A549 (cell line): ENCODE measurements around the gene KCNC2.

Source experiments
- CHD4 ChIP-seq: fragments of 200-600 bp; sonication (generic); IDR thresholded peaks from 2 replicates; pipeline ENCODE4 v1.6.1; 2016; ENCODE audit warnings: antibody characterized with exemption, mild to moderate bottlenecking, borderline replicate concordance
- EP300 ChIP-seq, 2 experiments: fragments of >200 bp; sonication (Bioruptor Twin); formaldehyde crosslinking; IDR thresholded peaks; 2 replicates in 1 of 2; 3 replicates in 1 of 2; pipeline ENCODE4 v1.6.1; 2016 to 2017
- MYC ChIP-seq: IDR thresholded peaks from 2 replicates; pipeline ENCODE4 v1.6.1; 2012; ENCODE audit warnings: mild to moderate bottlenecking, inconsistent platforms, low read length, improper control_type of control experiment, borderline replicate concordance
- NR3C1 ChIP-seq: fragments of >200 bp; sonication (Bioruptor Twin); formaldehyde crosslinking; IDR thresholded peaks from 3 replicates; pipeline ENCODE4 v1.6.1; 2017
- POLR2A ChIP-seq: IDR thresholded peaks from 2 replicates; pipeline ENCODE4 v1.6.1; 2012; ENCODE audit warnings: mild to moderate bottlenecking, low read length
- RAD21 ChIP-seq, 2 experiments: fragments of >200 bp in 1 of 2; sonication (Bioruptor Twin) in 1 of 2; formaldehyde crosslinking in 1 of 2; IDR thresholded peaks in 1 of 2; conservative IDR thresholded peaks in 1 of 2; 2 replicates in 1 of 2; 3 replicates in 1 of 2; pipeline ENCODE4 v1.6.1; 2012 to 2018; ENCODE audit warnings: inconsistent platforms in 1 of 2
- RFX5 ChIP-seq: fragments of 450-650 bp; IDR thresholded peaks from 2 replicates; pipeline ENCODE4 v1.7.1; 2014; ENCODE audit warnings: antibody characterized with exemption, mild to moderate bottlenecking, moderate library complexity
- RNF2 ChIP-seq: fragments of 200-600 bp; sonication (generic); IDR thresholded peaks from 2 replicates; pipeline ENCODE4 v1.6.1; 2016; ENCODE audit warnings: low read depth, mild to moderate bottlenecking, antibody characterized with exemption, moderate library complexity, borderline replicate concordance
- TF ChIP-seq, protein P1 (sequence below): fragments of 200-600 bp; sonication (generic); IDR thresholded peaks from 2 replicates; pipeline ENCODE4 v1.6.1; 2016; ENCODE audit warnings: antibody characterized with exemption, mild to moderate bottlenecking, moderate library complexity
- TF ChIP-seq, protein P2 (sequence below): fragments of >200 bp; sonication (Bioruptor Twin); formaldehyde crosslinking; IDR thresholded peaks from 3 replicates; pipeline ENCODE4 v1.5.1; 2016

DNA sequence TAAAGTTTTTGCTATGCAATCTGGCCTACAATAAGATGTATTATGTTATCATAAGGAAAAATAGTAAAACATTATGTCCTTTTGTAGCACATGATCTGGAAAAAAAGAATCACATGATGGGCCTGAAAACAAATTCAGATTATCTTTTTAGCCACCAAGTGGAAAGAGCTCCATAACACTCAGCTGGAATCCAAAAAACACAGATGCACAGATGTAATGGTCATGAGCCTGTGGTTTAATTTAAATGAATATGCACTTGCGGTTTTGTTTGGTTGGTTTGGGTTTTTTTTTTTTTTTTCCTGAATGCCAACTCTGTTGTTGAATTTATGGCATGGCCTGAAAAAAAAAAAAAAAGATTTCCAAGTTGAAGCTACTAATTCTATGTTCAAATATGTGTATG is 4.1 kb downstream of the KCNC2 start:
- no peak for TF ChIP-seq RFX5
- TF ChIP-seq, protein P1, sequence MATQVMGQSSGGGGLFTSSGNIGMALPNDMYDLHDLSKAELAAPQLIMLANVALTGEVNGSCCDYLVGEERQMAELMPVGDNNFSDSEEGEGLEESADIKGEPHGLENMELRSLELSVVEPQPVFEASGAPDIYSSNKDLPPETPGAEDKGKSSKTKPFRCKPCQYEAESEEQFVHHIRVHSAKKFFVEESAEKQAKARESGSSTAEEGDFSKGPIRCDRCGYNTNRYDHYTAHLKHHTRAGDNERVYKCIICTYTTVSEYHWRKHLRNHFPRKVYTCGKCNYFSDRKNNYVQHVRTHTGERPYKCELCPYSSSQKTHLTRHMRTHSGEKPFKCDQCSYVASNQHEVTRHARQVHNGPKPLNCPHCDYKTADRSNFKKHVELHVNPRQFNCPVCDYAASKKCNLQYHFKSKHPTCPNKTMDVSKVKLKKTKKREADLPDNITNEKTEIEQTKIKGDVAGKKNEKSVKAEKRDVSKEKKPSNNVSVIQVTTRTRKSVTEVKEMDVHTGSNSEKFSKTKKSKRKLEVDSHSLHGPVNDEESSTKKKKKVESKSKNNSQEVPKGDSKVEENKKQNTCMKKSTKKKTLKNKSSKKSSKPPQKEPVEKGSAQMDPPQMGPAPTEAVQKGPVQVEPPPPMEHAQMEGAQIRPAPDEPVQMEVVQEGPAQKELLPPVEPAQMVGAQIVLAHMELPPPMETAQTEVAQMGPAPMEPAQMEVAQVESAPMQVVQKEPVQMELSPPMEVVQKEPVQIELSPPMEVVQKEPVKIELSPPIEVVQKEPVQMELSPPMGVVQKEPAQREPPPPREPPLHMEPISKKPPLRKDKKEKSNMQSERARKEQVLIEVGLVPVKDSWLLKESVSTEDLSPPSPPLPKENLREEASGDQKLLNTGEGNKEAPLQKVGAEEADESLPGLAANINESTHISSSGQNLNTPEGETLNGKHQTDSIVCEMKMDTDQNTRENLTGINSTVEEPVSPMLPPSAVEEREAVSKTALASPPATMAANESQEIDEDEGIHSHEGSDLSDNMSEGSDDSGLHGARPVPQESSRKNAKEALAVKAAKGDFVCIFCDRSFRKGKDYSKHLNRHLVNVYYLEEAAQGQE, result no peak
- TF ChIP-seq EP300 (IDR thresholded peaks at IDR 0.05), result no peak
- TF ChIP-seq, protein P2, sequence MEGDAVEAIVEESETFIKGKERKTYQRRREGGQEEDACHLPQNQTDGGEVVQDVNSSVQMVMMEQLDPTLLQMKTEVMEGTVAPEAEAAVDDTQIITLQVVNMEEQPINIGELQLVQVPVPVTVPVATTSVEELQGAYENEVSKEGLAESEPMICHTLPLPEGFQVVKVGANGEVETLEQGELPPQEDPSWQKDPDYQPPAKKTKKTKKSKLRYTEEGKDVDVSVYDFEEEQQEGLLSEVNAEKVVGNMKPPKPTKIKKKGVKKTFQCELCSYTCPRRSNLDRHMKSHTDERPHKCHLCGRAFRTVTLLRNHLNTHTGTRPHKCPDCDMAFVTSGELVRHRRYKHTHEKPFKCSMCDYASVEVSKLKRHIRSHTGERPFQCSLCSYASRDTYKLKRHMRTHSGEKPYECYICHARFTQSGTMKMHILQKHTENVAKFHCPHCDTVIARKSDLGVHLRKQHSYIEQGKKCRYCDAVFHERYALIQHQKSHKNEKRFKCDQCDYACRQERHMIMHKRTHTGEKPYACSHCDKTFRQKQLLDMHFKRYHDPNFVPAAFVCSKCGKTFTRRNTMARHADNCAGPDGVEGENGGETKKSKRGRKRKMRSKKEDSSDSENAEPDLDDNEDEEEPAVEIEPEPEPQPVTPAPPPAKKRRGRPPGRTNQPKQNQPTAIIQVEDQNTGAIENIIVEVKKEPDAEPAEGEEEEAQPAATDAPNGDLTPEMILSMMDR, result no peak
- no peak for TF ChIP-seq RAD21 (conservative IDR thresholded peaks at IDR 0.05 in 1 of 2, IDR thresholded peaks at IDR 0.05 in 1 of 2)
- no peak for TF ChIP-seq CHD4
- no peak for TF ChIP-seq NR3C1
- no peak for TF ChIP-seq MYC
- no peak for TF ChIP-seq POLR2A
- no peak for TF ChIP-seq RNF2
